Measurements from ENCODE around the gene OXGR1. TPM values are rescaled to one million over a fixed set of nuclear protein-coding genes. Genes with fewer than 3 reads are reported as not detected.

The OXGR1 gene
- total and polyA plus RNA-seq, 2 donors (not counting 3 experiments of a cell fraction or from before 2014, with no cell fraction given): not detected

- no peak overlapping the region for H3K4me3 ChIP-seq (replicated peaks in 1 of 3; ENCODE audit: insufficient read depth in 1 of 3, low read depth in 1 of 3, low read length in 3 of 3)
- CTCF ChIA-PET: interaction anchor here (2.5 kb wide), 1 partner anchor 16 kb away, joined by 10 read pairs; no protein-coding TSS in a partner anchor
Observed at GRCh38 chr13:97001636-97002035, 7.4 kb upstream of the OXGR1 start.

More at GRCh38 chr13:97001636-97002035, 7.4 kb upstream of the OXGR1 start:
- Histone ChIP-seq H3K27me3 (ENCODE audit: control insufficient read depth in 2 of 2, insufficient read depth in 2 of 2, low read length in 2 of 2) (peaks cover 21 to 58% of the 10 kb centered on the region in 2 experiments), H4K20me1 (replicated peaks; ENCODE audit: control insufficient read depth, extremely low read depth, insufficient read depth, low read length) (no peaks in the 10 kb centered on the region), H3K79me2 (ENCODE audit: control insufficient read depth, insufficient read depth, low read length) (no peaks in the 10 kb centered on the region), H3K4me2 (ENCODE audit: insufficient read depth, low read length) (no peak overlapping the region), H3K9ac (replicated peaks; ENCODE audit: extremely low read depth, insufficient read depth, low read length) (no peak overlapping the region), H3K9me3 (replicated peaks; ENCODE audit: control insufficient read depth, insufficient read depth, low read length) (no peaks in the 10 kb centered on the region), H3K9me1 (replicated peaks; ENCODE audit: control insufficient read depth, extremely low read depth, insufficient read depth, low read length) (no peaks in the 10 kb centered on the region), H2AFZ (ENCODE audit: low read depth, low read length) (no peak overlapping the region), H3K36me3 (ENCODE audit: control insufficient read depth in 2 of 2, extremely low read depth in 1 of 2, insufficient read depth in 2 of 2, low read length in 2 of 2) (no peaks in the 10 kb centered on the region), H3K27ac (ENCODE audit: insufficient read depth, low read depth, low read length) (no peak overlapping the region), H3K4me1 (ENCODE audit: control insufficient read depth, extremely low read depth, insufficient read depth, low read length) (no peaks in the 10 kb centered on the region)
- BruUV-seq (replicated peaks): no TSS peak
- POLR2A ChIA-PET: no interaction called here
- FAIRE-seq (no peak), DNase-seq (ENCODE audit: low read depth, low spot score) (no peak)
- TF ChIP-seq FOS (IDR thresholded peaks at IDR 0.05; ENCODE audit: borderline replicate concordance, insufficient read depth, low read length) (no peak), MAX (IDR thresholded peaks at IDR 0.05; ENCODE audit: insufficient read depth, insufficient read length) (no peak), GATA2 (IDR thresholded peaks at IDR 0.05; ENCODE audit: insufficient read depth, insufficient read length, low read depth, low read length) (no peak), CTCF (IDR thresholded peaks at IDR 0.05; ENCODE audit: extremely low read depth in 1 of 2, insufficient read depth in 1 of 2, low read depth in 1 of 2, low read length in 2 of 2) (no peak), MYC (IDR thresholded peaks at IDR 0.05; ENCODE audit: low read depth, low read length) (no peak), EZH2 (IDR thresholded peaks at IDR 0.05; ENCODE audit: borderline replicate concordance, low read depth, low read length, severe bottlenecking) (no peak), POLR2AphosphoS5 (IDR thresholded peaks at IDR 0.05; ENCODE audit: insufficient read depth, low read depth, low read length) (no peak), JUN (IDR thresholded peaks at IDR 0.05; ENCODE audit: borderline replicate concordance, insufficient read depth, insufficient read length, low read depth) (no peak), POLR2A (IDR thresholded peaks at IDR 0.05; ENCODE audit: low read depth, low read length) (no peak)
- dilution Hi-C loops (cut with MboI; ENCODE audit: extremely low pct_ligation_motif_present, low sequenced_read_pairs): no loop called here
- intact Hi-C loops (cut with micrococcal nuclease): no loop called here
